TTC549 (cell line): ENCODE data around the gene CPD.
A peak's percentile ranks its signal among the peaks of the same experiment; 100 is the strongest.

Experiments
- FAIRE-seq: peaks from 2 replicates; lab custom pipeline; 2012; peaks lifted over from hg19 to GRCh38; lab: Jason Lieb, UNC

CPD gene

DNA sequence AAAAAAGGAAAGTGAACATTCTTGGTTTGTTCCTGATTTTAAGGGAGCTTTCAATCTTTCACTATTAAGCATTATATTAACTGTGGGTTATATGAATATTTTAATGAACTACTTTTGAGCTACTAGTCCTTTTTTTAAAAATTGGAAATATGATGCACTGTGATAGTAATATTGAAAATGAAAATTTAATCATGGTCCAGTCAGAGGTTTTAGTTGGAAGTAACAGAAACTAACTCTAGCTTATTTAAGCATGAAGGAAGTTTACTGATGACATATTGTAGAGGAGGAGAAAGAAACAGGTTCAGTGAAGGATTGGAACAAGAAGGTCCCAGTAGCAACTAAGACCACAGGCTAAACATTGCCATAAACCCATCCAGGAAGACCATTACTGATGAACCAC is 24.0 kb upstream of the CPD start:
- FAIRE-seq: no peak

DNA sequence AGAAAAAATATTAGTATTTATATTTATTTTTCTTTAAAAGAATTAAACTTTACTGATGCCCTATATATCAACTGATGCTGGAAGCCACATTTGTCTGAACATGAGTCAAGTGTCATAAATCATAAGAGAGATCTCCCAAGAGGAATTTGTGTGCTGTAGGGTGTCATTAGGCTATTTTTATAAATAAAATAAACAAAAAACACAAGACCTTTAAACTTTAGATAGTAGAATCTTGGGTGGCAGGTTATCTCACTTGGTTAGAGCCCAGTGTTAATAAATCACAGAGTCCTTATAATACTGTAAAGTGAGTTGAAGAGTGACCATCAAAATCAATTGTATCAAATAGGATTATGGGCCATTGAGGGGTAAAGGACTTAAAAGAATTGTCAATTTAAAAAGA is 21.3 kb upstream of the CPD start:
- FAIRE-seq: no peak

DNA sequence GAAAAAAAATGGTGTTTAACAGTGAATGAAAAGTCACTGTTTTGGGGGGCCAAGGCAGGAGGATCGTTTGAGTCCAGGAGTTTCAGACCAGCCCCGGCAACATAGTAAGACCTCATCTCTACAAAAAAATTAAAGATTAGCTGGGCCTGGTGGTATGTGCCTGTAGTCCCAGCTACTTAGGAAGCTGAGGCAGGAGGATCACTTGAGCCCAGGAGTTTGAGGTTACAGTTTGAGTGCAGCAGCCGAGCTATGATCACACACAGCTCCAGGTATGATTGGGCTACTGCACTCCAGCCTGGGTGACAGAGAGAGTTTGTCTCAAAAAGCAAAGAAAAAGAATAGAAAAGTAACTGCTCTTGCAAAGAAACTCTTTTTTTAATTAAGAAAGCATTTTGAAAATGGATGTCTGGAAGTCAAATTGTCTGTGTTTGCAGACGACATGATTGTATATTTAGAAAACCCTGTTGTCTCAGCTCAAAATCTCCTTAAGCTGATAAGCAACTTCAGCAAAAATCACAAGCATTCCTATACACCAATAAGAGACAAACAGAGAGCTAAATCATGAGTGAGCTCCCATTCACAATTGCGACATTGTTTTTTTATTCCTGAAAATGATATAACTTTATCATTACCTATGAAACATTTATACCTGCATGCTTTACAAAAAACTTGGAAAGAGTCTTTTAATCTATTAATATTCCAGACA is 20.5 kb upstream of the CPD start:
- no peak for FAIRE-seq

DNA sequence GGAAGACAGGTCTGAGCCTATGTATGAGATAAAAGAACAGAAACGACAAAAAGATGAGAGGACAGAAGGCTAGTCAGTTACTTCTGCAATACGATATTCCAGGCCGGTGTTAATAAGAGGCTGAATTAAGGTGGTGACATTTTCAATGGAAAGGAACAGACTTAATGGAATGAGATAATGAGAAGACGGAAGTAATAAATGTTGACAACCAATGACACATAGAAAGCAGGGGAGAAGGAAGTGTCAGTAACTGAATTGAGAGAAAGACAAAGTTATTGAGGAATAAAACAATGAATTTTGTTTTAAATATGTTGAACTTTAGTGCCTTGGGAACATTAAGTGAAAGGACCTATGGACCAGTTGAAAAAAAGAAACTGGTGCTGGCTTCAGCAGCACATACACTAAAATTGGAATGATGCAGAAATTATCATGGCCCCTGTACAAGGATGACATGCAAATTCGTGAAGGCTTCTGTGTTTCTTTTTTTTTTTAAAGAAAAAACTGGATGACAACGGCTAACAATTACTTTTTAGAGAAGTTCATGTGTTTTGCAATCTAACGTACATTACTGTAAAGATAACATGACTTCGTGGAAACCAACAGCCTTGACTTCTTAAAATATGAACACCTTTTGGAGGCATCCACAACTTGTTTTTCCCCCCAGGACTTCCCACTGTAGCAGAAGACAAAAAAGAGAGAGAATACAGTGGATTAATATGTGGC is 18.5 kb upstream of the CPD start:
- no peak for FAIRE-seq

DNA sequence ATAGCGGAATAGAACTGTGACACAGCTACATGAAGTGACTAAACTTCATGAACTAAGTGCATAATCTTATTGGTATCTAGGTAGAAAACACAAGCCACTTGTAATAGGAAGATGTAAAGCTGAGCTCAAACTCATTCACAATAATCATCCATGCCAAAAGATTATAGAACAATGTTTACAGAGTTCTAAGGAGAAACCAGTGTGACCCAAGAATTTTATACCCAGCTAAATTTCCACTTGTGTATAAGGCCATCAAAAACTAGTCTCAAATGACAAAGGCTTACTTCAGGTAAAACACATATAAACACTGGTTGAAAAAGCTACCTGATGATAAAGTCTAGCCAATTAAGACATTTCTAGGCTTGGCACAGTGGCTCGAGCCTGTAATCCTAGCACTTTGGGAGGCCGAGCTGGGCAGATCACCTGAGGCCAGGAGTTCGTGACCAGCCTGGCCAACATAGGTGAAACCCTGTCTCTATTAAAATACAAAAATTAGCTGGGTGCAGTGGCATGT is 16.9 kb upstream of the CPD start:
- no peak for FAIRE-seq

DNA sequence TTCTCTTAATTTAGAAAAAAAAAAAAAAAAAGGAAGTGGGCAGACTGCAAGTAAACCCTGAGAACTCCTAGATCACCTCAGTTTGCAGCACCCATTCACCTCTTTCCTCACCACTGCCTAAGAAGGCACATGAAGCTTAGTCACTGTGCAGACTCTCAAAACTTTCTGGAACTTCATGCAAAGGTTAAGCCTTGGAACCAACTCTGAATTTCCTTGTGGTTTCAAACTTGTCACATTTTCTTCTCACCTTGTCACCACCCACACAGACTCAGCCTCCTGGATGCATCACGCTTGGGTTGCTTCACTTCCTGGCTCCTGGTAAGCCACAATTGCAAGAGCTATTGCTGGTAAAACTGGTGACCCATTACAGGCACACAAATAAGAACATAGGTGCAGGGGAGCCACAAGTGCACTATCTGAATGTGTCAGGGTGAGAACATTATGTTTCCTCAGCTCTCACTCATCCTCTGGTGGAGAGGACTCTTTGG is 15.0 kb upstream of the CPD start:
- FAIRE-seq: no peak

DNA sequence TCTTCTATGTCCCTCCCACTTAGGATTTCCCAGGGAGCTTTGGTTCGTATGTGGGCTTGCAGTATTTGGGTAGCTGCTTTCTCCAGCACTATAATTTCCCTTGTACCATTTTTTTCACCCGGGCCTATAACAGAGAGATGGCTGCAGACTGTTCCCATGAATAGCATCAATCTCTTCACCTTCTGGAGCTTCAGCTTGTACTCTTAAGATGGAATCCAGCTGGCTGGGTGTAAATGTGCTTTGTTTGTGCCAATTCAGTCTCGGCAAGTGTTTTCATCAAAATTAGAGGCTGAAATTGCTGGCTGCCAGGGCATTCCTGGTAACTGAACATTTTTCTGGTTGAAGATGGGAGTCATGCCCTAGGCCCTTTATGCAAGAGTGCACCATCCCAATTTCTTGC is 12.2 kb upstream of the CPD start:
- no peak for FAIRE-seq

DNA sequence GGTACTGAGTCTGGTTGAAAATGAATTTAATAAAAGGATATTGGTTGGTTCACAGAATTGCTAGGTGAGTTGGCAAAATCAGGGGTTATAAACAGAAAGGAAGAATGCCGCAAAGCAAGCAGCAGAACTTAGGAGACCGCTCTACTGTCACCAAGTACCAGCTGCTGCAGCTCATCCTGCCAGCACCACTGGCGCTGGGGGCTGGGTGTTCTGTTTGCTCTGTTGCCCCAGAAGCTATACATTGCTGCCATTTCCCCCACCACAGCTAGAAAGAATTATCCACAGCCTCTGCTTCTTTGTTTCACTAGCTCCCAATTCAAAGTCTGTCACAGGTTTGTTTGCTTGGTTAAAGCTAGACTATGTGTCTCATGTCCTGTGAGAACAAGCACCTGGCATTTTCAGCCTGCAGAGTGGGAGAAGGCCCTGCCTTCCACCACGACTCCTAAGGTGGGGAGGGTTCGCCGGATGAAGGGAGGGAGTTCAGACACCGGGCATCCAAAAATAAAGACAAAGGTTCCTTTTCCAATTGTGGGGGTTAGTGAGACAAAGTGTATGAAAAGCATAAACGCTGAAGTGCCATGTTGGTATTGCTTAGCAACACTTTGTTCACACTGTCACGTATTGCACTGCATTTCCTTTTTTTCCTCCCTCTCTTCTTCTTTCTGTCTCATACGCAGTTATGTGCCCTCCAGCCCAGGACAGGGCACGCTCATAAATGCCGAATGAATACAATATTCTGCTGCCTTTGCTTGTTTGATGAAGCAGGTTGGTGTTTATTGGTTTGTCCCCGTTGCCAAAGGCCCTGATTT is 9.6 kb upstream of the CPD start:
- no peak for FAIRE-seq

DNA sequence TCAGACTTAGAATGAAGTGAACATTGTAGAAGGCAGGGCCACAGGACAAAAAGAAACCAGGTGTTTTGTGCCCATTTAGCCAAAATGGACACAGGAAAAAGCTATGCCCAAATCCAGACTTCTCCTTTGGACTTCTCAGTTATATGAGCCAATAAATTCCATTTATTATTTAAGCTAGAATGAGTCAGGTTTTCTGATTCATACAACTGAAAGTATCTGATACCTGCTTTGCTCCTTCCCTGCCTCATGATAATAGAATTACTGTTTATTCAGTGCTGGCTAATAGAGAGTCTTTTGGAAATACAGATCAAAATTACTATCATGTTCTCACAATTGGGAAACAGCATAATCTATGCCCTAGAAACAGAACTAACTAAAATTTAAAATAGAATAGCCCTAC is 8.7 kb upstream of the CPD start:
- no peak for FAIRE-seq

DNA sequence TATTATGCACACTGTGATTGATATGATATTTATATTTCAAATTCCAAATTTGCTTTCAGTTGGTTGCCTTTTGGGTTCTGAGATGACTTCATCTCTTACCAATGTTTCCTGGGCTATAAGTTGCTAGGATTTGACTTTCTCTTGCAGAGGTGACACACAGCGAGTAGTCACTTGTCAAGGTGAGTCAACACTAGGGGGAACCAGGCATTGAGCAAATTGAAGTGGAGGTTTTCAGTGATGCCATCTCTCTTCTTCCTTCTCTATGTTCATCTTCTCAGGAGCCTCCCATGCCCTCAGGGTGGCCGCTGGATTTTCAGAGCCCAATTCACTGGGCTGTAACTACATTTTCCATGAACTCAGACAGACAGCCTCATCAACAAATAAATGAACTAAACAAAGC is 6.0 kb upstream of the CPD start:
- no peak for FAIRE-seq

DNA sequence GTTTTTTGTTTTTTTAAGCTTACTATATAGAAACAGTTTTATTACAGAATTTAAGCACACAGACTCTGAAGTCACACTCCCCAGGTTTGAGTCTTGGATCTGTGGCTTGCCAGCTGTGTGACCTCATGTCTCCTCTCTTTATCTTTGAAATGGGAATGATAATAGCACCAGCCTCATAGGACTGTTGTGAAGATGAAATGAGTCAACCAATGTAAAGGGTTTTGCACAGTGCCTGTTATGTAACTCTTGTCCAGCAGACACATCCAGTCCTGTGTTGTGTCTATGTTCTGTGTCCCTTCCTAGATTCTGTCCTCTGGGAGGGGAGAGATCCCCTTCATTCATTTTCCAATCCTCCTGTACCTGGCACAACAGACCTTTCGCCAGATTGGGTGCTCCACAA is 3.1 kb upstream of the CPD start:
- FAIRE-seq: no peak

DNA sequence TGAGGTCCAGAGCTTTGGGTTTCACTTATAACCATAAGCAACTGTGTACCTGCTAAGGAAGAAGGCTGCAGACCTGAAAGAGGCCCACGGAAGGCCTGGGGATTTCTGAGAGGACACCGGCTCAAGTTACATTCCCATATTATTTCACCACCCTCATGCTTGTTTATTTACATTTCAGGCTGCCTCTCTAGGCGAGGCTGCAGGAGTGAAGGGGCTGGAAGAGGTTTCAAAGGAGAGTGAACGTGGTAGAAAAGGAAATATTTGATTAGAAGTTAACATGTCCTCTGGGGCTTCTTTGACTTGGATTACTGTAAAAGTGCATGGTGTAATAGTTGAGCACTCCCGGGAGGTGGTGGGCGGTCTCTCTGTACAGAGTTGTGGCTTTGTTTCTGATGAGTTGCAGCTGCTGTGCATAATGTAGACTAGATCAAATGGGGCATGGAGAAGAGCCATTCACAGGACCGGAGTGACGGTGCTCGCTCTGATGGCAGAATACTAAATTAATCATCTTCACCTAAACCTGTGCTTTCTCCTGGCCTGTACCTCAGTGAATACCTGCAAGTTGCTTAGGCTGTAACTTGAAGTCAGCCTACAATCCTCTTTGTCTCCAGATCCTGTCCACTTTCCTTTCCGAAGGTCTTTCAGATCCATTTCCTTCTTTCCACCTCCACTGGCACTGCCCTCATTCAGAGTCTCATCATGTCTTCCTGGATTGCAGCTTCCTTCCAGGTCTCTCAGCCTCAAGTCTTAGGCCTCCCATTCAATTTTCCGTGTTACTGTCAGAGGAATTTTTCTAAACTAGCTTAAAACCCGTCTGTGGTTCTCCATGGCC is 1.9 kb upstream of the CPD start:
- FAIRE-seq: no peak

DNA sequence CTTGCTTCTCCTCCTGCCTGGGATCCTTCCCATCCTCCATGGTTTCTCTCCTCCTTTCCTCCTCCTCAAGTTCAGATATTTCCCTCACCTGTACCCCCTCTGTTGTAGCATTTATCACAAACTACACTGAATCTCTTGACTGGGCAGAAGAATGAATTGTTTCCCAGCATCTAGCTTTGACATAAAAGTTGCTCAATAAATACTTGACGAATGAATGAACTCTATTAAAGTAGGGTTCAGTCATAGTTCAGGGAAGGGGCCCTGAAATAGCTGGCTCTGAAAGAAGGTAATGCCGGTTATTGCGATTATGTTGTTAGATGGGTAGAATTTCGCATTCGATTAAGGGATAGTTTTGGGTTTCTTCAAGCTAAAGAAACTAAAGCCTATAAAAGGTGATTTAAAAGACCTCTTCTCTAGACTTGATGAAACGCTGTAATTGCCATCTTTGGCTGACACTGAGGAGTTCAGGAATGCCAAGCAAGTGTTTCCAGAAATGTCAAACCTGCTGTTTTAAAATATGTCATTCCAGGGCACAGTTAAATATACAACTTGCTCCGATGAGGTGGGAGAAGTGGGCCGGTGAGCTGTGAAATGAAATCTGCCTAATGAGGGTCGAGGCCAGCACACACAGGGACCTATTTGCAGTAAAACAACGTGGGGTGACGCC is 1.0 kb upstream of the CPD start:
- no peak for FAIRE-seq

DNA sequence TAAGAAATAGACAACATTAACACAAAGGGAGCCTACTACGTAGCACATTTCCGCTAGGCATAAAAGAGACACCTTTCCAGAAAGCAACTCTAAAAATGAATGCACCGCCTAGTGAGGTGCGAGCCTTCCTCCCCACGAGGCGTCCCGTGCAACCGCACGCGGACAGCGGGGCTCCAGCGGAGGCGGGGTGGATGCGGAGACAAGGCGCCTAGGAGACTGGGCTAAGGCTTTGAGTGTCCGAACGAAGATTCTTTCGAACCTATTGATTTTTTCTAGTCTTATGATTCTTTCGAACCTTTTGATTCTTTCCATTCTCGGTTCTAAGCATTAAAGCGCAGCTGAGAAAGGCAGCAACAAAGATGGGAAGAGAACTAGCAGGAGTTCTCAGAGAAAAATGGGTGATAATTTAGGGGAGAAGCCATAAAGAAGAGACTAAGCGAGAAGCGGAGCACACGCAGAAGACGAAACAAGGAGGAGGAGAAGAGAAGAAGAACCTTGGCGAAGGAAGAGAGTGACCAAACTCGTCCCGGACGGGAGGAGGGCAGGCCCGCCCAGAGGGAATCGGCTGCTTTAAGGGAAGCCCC is 394 bp upstream of the CPD start:
- no peak for FAIRE-seq

DNA sequence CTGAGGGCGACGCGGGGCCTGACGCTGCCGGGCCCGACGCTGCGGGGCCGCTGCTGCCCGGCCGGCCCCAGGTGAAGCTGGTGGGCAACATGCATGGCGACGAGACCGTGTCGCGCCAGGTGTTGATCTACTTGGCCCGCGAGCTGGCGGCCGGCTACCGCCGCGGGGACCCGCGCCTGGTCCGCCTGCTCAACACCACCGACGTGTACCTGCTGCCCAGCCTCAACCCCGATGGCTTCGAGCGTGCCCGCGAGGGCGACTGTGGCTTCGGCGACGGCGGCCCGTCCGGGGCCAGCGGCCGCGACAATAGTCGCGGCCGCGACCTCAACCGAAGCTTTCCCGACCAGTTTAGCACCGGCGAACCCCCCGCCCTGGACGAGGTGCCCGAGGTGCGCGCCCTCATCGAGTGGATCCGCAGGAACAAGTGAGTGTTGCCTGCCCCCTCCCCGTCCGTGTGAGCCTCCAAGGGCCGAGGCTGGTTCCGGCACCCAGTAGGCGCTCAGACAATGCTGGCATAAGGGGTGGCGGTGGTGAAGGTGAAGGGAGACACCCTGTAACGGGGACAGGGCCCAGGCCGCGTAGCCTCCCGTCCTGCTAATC is 676 bp downstream of the CPD start:
- no peak for FAIRE-seq

DNA sequence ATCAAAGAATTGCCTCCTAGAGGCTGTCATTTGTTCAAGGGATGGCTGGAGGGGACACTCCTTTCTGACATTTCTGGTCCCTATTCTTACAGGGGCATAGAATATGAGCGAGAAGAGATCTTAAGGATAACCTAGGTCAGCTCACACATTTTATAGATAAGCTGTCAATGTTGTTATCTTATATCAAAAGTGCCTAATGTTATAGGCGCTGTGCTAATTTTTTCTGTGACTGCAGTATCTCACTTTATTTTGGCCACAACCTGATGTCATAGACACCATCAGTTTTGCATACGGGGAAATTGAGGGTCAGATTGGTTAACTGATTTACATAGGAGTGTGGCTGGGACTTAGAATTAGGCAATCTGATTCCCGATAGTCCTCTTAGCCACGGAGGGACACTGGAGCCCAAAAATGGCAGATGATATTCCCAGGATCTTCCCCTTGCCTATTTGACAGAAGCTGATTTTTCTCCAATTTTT is 1.2 kb downstream of the CPD start:
- no peak for FAIRE-seq

DNA sequence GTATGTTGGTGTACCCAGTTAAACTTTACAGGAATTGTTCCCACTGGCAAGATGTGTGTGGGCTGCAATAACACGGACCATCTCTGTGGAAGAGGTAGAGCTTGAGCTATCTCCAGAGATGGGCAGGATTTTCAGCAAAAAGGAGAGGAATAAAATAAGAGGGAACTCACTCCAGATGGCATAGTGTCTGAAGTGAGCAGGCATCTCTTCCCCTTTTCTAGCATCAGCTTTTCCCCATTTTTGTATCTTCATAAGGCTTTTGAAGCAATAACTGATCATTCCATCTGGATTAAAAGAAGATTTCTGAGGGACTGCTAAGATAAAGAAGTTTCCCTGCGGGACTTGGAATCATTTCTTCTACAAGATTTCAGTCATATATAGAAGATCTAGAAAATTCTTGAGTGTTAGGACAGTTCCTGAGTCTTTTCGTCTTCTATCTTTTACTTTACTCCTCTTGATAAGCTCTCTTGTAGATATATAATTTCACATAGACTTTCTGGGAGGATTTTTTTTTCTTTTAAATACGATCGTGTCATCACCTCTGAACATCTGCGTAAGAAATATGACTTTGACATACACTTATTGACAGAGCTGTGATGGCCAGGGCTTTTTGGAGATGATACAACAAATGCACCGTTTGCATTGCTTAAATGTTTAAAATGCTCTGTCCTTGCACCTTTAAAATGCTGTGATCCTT is 2.1 kb downstream of the CPD start:
- FAIRE-seq: no peak

DNA sequence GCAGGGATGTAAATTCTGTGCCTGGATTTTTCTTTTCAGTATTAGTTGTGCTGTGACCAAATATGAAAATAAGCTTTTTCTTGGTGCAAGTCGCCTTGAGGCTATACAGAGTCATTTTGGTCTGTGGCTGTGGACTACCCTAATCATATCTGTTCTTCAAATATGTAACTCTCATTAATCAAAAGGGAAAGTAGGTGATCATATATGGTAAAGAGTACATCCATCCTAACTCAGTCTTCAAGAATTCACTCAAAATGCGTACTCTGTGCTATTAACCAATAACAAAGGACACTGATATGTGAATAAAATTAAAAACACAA is 2.6 kb downstream of the CPD start:
- FAIRE-seq: no peak

DNA sequence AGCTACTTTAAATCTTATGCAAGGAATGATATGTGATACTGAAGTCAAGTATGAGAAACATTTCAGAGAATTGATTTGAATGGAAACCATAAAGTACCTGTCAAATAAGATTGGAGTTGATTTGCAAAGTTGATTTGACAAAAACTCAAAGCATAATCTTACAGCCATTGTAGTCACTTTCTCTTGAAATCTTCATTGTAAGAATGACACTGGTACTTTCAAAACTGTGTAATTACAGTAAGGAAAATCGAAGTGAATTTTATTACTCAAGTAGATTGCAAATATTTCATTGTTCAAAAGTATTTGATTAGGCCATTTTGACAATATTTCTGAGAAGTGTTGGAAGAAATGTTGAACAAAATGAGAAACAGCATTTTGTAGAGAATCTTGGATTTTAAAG is 3.6 kb downstream of the CPD start:
- FAIRE-seq: peak; percentile 23
